Endometrium (tissue), 2 donors: ENCODE measurements around the gene ELFN1.
"Not testable (repeated sequence)": the region's sequence is repeated elsewhere in the genome, so short reads cannot be mapped to it uniquely, and the experiment has no call there.

Source experiments
- FAIRE-seq: peaks from 2 replicates; lab custom pipeline; 2012; peaks lifted over from hg19 to GRCh38; lab: Jason Lieb, UNC
- donor health status: control.
- donor health status: control.

ELFN1 gene

DNA sequence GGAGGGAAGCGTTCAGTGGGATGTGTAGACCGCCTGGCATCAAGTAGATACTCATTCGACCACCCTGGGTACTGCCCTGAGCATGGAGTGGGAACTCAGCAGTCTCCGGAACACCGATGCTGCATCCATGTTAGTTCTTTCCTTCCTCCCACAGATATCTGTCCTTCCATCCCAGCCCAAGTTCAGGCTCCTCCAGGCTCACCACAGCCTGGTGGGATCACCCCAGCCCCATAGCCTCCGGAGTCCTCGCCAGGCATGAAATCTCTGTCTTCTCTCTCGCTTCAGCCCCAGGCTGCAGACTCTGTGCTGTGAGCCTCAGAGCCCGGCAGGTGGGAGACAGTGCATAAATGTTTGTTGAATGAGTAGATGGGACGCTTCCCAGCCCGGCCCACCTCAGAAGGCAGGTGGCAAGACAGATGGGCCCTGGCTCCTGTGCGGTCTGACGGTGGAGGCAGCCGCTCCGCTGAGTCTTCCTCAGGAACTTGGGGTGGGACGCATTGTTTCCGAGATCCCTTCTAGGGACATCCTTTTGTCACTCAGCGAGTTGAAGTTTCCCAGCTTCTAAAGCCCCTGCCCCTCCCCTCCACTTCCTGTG is 42.9 kb downstream of the ELFN1 start:
- no peak for FAIRE-seq

DNA sequence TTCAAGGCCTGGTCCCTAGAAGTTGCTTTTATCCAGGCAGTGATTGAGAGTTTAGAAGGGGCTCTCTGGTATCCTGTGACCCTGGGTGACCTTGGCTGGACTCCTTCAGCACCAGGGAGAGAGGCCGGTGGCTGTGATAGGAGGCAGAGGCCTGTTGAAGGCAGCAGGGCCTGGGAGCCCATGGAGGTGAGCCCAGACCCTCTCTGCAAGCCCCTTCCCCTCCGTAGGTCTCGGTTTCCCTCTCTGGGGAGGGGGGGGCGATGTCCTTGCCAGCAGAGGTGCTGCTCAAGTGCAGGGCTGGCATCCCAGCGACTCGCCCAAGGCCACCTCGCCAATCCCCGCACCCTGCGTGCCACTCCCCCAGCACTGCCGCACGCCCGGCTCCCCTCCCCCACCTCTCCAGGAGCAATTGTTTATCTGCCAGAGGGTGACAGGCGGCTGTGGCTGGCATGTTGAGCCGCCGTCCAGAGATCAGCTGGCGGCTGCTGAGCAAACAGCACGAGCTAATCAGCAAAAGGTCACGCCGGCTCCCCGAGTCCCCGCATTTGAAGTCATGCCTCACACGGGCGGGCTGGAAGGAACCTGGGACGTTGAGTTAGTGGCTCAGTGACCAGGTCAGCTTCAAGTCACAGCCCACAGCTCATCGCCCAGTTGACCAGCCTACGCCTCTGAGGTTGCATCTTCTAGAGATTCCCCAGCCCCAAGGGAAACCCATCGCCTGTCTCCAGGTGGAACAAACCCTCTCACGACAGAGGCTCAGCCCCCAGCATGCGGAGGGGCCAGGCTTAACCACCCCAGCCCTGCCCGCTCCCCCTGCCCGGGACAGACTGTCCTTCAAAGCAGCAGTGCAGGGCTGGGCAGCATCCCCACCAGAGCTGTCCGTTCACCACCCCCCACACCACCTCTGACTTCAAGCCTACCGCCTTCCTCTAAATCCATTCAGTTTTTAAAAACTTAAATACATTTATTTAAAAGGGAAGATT is 43.7 kb downstream of the ELFN1 start:
- FAIRE-seq: no peak

DNA sequence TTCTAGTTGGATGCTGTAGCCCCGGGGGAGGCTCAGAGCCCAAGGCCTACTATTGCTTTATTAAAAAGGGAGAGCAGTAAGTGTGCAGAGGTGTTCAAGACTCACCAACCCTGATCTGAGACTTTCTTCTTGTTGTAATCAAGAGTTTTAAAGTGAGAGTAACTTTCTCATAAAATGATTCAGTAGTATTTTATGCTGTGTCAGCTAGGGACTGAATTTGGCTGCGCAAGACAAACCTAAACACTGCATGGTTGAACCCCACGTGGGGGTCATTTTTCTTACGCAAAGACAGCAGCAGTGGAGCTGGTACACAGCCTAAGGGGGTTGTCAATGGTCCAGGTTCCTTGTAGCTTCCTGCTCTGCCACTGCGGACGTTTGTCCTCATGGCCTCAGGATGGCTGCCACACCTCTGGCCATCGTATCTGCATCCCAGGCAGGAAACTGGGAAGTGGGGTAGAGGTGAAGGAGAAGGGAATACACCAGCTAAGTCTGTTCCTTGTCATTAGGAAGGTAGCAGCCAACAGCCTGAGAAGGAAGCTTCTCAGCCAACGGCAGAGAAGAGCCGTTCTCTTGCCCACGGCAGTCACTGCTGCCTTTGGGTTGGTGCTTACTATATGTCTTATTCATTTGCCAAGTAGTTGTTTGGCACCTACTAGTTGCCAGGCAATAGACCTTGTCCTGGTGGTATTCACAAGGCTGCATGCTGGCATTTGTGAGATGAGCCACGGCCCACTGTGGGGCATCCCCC is 44.7 kb downstream of the ELFN1 start:
- no peak for FAIRE-seq

DNA sequence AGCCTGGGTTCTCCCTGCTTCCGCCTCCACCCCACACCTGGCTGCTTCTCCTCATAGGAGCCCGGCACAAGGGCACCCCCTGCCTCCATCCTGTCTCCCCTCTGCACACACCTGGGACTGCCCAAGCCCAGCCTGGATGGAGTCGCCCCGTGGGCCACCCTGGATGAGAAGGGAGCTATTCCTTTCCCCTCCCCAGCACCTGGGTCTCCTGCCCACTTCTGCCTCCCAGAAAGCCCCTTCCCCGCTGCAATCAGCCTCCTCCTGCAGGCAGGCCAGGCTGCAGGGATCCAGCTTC is 45.2 kb downstream of the ELFN1 start:
- no peak for FAIRE-seq

DNA sequence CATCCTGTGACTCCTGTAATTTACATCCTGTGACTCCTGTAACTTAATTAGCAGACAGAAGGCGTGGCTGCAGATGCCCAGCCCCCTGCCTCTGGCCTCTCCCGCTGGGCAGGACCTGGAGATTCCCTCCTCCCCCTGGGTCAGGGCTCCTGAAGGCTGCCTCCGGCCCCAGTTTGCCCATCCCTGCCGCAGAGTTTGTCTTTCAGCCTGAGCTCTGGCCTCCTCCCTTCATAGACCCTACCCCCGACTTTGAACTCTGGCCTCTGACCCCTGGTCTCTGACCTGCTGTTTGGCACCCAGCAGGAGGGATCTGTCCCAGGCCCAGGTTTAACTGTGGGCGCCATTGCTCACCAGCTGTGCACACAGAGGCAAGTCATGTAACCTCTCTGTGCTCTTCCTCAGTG is 45.6 kb downstream of the ELFN1 start:
- FAIRE-seq: no peak

DNA sequence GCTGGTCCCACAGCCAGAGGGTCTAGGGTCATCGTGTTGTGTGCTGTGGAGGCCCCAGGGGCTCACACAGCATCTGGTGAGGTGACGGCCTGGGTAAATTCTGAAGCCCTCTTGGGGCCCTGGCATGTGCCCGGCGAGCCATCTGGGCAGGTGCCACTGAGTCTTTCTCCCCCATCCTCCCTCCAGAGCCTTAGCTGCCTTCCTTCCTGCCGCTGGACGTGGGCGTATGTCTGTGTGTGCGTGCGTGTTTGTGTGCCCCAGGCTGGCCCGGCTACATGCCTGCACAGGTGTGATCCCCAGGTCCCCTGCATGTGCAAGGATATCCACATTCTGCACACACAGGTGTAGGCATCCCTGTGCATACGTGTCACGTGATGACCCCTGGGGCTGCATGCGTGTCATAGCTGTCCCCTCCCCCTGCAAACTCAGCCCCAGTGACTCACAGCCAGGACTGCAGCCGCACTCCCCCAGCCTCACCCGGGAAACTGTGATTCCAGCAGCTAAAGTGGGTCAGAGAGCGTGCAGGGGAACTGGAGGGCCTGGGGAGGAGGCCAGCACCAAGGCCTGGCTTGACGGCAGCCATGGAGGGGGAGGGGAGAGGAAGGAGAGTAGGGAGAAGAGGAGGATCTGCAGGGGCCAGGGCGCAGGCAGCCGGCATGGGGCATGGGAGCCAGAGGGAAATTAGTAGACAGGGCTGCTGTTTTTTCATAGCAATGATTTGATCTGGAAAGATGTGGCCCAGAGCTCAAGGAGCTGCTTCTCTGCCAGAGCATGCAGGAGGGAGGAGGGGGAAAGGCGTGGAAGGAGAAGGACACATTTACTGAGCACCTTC is 46.4 kb downstream of the ELFN1 start:
- no peak for FAIRE-seq

DNA sequence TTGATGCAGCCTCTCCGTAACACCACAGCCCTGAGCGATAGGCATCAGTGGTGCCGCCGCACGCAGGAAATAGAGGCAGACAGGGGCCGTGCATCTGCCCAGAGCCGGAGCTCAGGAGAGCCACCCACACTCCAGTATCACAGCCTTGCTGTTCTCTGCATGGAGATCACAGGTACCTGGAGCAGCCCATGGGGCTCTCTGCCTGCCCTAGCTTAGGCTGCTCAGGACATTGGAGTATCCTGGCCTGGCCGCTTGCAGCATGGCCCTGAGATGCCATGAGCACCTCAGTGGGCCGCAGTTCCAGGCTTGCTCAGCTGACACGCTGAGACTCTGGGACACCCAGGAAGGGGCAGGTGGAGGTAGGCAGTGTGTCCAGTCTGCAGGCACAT is 47.0 kb downstream of the ELFN1 start:
- no peak for FAIRE-seq

DNA sequence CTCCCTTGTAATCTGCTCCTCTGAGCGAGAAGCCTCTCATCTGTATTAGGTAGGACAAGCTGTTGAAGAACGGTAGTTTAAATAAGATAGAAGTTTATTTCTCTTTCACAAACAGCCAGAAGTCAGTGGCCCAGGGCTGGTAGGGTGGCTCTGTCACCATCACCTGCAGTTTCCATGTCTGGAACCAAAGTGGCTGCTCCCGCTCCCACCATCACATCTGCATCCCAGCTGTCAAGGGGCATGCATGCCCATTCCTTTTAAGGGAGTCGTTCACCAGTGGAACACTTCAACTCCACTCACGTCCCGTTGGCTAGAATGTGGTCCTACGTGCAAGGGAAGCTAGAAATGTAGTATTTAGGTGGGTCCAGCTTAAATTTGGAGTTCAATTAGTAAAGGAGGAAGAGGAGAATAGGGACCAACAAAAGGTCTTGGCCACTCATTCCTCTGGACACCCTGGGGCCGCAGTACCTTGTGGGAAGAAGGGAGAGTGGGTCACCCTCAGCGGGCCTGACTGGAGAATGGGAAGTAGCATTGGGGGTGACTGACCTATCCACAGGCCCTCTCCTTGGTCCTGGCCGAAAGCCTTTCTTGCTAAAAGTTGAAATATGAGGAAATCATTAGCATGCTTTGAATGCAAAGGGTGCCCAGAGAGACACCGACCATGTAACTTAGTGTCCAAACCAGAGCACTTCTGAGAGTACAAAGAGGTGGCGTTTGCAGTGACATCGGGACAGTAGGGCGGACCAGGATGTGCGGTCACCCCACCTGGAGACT is 48.0 kb downstream of the ELFN1 start:
- FAIRE-seq: no peak

DNA sequence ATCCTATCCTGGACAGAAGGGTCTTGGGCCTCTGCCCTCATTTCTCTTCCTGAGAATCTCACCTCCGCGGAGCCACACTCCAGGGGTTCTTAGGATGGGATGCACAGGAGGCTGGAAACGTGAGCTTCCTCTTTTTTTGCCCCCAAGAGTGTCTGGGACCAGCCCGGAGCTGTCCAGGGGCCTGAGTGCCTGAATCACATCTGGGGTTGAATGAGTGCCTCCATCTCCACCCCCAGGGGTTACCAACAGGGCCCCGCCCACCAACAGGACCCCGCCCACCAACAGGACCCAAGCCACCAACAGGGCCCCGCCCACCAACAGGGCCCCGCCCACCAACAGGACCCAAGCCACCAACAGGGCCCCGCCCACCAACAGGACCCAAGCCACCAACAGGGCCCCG is 48.8 kb downstream of the ELFN1 start:
- FAIRE-seq: not testable (repeated sequence)

DNA sequence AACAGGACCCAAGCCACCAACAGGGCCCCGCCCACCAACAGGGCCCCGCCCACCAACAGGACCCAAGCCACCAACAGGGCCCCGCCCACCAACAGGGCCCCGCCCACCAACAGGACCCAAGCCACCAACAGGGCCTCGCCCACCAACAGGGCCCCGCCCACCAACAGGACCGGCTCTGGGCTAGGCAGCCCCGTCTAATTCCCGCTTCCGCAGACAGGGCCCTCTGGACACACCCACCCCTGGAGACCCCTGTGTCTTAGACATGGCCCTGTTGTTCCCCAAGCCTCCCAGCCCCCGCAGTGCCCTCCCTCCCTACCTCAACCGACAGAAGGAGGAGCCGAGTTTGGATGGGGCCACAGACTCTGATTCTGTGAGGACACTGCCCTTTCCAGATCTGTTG is 49.2 kb downstream of the ELFN1 start:
- FAIRE-seq: not testable (repeated sequence)

DNA sequence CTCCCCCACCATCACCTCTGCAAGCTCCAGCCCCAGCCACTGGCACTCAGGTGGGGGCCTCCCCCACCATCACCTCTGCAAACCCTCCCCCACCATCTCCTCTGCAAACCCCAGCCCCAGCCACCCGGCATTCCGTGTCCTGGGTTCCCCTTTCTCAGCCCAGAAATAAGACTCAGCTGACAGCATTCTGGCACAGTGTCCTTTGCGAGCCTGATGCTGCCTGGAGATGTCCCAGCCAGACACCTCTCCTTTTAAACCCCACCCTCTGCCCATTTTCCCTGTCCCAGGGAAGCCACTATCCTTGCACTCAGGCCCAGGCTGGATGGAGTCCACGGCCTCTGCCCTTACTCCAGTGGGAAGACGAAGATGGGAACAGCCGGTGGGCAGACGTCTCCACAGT is 49.8 kb downstream of the ELFN1 start:
- no peak for FAIRE-seq

DNA sequence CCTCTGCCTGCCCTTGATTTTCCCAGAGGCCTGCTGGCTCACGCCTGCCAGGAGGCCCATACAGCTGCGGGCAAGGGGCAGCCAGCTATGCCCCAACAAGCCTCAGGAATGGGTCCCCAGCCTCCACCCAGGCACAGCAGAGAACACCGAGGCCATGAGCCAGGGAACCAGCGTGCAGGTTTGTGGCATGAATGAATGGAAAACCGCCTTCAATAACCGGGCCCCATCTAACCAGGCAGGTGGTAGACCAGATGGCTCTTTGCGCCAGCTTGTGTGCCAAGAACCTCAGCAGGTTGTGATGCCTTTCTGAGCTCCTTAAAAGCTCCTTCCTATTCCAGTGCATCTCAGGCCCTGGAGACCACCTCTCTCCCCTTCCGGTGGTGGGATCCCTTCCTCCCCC is 50.2 kb downstream of the ELFN1 start:
- FAIRE-seq: no peak

DNA sequence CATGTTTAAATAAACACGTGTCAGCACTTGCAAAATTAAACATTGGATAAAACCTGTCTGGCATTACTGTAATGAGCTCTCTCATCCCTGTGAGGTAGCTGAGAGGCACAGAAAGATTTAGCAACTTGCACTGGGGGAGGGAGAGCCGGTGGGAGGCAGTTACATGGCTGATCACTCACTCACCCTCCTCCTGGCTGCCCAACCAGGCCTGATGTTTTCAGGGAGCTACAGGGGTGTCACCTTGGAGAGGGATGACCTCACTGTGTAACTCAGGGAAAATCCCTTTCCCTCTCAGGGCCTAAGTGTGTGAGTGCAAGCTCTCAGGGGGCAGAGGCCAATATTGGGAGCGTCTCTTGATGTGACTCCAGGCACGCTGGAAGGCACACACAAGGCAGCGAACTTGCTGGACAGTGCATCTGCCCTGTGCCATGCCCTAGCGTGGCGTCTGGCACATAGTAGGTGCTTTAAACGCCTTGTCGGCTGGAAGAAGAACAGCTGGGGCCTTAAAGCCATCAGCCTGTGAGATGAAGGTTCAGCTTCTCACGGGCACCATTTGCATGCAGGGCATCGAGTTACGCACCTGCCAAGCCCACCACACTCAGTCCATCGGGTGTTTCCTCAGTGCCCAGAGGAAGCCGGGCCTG is 51.1 kb downstream of the ELFN1 start:
- no peak for FAIRE-seq

DNA sequence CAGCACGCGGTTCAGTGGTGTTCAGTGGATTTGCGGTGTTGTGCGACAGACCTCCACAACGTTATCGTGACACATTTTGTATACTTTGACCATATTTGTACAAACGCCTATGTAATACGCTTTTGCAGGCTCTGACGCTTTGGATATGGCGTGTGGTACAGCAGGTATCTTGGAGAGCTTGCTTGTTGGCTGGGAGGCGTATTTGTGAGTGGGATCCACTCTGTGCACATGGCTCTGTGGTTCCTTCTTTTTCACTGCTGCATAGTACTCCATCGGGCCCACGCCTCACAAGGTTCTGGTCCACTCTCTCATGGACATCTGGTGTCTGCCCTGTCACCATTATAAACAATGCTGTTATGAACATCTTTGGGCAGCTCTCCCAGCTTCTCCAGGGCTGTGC is 53.2 kb downstream of the ELFN1 start:
- no peak for FAIRE-seq

DNA sequence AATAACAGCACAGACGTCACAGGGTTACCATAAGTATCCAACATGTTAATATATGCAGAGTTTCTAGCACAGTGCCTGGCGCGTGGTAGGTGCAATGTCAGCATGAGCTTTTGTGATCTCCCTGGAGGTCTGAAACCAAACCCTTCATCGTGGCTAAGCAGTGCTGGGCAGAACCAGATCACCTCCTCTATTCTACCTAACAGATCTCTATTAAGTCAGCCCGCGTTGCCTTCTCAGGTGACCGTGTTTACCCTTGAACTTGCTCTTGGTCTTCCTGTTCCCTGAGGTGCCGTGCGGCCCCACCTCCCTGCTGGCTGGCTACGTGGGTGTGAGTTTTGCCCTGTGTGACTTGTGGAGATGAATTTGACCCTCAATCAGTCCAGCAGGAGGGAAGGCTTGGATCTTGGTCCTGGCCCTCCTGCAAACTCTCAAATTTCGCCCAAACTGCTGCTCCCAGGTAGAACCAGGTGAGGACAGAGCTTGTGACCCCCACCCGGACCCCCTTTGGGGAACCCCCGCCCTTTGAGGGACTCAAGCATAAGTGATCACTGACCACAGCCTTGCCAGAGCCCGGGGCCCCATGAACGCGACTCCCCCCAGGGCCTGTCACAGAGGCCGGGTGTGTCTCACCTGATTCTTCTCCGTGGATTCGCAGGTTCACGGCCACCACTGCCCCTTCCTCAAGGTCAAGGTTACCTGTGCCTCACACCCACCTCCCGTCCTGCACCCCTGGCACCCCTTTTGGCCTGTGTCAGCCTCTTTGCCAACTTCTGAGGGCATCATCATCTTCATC is 54.2 kb downstream of the ELFN1 start:
- no peak for FAIRE-seq

DNA sequence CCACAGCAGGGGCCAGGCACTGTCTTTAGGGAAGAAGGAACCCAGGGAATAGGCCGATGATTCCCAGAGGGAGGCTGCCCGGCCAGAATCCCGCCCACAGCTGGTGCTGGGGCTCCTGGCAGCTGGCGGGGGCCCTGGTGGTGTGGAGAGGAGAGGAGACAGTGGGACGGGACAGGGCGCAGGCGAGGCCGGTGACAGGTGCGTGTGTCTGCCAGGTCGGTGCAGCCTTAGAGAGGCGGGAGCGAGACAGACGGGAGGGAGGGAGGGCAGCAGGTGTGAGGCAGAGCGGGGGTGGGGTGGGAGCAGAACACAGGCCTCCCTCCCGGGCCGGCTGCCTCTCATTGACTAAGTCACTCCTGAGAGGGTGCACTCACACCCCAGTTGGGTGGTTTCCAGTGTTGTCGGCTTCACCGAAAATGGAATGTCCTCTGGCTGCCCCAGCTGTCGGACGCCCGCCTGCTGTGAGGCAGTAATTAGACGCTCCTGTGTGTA is 55.2 kb downstream of the ELFN1 start:
- FAIRE-seq: no peak

DNA sequence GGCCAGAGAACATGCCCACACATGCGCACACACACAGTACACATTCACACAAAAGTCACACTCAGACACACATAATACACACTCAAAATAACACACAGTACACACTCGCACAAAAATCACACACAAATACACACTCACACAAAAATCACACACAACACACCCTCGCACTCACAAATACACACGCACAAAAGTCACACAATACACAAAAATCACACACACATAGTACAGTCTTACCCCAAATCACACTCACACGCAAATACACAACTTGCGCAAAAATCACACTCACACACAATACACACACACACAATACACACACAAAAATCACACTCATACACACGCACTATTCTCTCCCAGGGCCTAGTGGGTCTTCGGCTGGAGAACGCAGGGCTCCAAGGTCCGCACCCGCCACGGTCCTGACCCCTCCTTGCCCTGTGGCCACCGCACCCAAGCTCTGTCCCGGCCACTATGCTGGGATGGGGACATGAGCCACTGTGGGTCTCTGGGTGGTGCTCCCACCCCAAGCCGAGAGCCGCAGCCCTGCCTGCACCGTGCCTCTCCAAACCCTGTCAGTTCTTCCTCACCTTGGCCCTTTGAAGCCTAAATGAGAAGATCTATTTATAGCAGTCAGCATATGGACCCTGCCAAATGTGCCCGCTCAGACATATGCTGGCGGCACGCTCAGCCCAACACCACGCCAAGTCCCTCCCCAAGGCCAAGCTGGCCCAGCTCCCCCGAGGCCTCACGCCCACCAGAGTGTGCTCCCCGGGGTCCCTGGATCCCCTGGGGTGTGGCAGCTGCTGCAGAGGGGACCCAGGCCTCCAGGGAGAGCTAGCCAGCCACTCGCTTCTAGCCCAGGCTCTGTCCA is 55.9 kb downstream of the ELFN1 start:
- no peak for FAIRE-seq

DNA sequence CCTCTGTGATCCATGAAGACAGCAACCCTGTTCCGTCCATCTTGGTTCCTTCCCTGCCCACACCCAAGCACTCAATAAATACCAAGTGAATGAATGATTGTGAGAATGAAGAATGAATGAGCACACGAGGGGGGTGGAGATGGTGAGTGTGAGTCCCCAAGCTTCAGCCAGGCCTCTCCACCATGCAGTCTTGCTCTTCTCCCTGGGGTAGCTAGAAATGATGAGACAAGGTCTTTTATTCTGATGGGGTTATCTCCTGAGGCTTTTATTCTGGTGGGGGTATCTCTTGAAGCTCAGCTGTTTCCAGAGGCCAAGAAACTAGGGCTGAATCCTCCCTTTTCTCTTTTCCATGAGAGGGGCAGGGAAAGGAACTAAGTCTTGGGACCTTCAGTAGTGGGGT is 57.0 kb downstream of the ELFN1 start:
- FAIRE-seq: no peak
